ENCODE results near the gene FDX1. TPM values are rescaled to one million over a fixed set of nuclear protein-coding genes. Genes with fewer than 3 reads are reported as not detected.

FDX1 gene
- total and polyA plus RNA-seq, 5 donors from 2014 or later, result 9.5 to 28.2 (median 24.0) TPM

GRCh38 chr11:110513259-110513801, 83.6 kb downstream of the FDX1 start:
- DNase-seq, result no peak
- Histone ChIP-seq H3K27me3 (ENCODE audit: control insufficient read depth, insufficient read depth, low read length) (no peaks in the 10 kb centered on the region), H3K27ac (ENCODE audit: insufficient read depth, low read length, poor library complexity, severe bottlenecking) (no peak overlapping the region), H3K9me3 (ENCODE audit: control insufficient read depth in 2 of 2, low read length in 2 of 2) (no peaks in the 10 kb centered on the region), H3K4me3 (ENCODE audit: low read depth, low read length) (no peak overlapping the region), H3K4me1 (ENCODE audit: control insufficient read depth, insufficient read depth, low read length, poor library complexity, severe bottlenecking) (no peaks in the 10 kb centered on the region), H3K36me3 (ENCODE audit: control insufficient read depth, insufficient read depth, low read length) (no peaks in the 10 kb centered on the region)
- Mint-ChIP-seq H3K4me1 (no peaks in the 10 kb centered on the region), H3K4me3 (no peak overlapping the region), H3K36me3 (no peaks in the 10 kb centered on the region), H3K27me3 (peaks cover 10% of the 10 kb centered on the region), H3K9me3 (peaks cover 0 to 3% (median 1%) of the 10 kb centered on the region in 7 donors), H3K27ac (no peak overlapping the region)
- ATAC-seq (ENCODE audit: low read depth in 2 of 2), result no peak

GRCh38 chr11:110513846-110514437, 84.2 kb downstream of the FDX1 start:
- H3K36me3 ChIP-seq (ENCODE audit: control insufficient read depth, insufficient read depth, low read length), result no peaks in the 10 kb centered on the region
- H3K4me3 Mint-ChIP-seq, result no peak overlapping the region
- no peak overlapping the region for H3K4me3 ChIP-seq (ENCODE audit: low read depth, low read length)
- no peaks in the 10 kb centered on the region for H3K4me1 Mint-ChIP-seq
- no peaks in the 10 kb centered on the region for H3K36me3 Mint-ChIP-seq
- ATAC-seq (ENCODE audit: low read depth in 2 of 2), result no peak
- H3K27ac ChIP-seq (ENCODE audit: insufficient read depth, low read length, poor library complexity, severe bottlenecking), result no peak overlapping the region
- H3K9me3 Mint-ChIP-seq, result peaks cover 0 to 7% (median 2%) of the 10 kb centered on the region in 7 donors
- H3K4me1 ChIP-seq (ENCODE audit: control insufficient read depth, insufficient read depth, low read length, poor library complexity, severe bottlenecking), result no peaks in the 10 kb centered on the region
- no peaks in the 10 kb centered on the region for H3K9me3 ChIP-seq (ENCODE audit: control insufficient read depth in 2 of 2, low read length in 2 of 2)
- H3K27me3 ChIP-seq (ENCODE audit: control insufficient read depth, insufficient read depth, low read length), result no peaks in the 10 kb centered on the region
- H3K27me3 Mint-ChIP-seq, result peaks cover 10% of the 10 kb centered on the region
- DNase-seq, result no peak
- H3K27ac Mint-ChIP-seq, result no peak overlapping the region

Other genes with a start within 250 kb of the FDX1 start
- 38.0 TPM for gene RDX, start 133.3 kb upstream of the FDX1 start, total RNA-seq
- 10 to 100 TPM; 26.0 to 30.3 (median 28.6) TPM for gene RDX, start 133.3 kb upstream of the FDX1 start, polyA plus RNA-seq